ENCODE data around the gene CSNK1A1.

- TF ChIP-seq CTCF (IDR thresholded peaks at IDR 0.05): no peak
- no peak for TF ChIP-seq POLR2A (IDR thresholded peaks at IDR 0.05)
Observed at GRCh38 chr5:149497357-149497756, 53.9 kb downstream of the CSNK1A1 start.
